ENCODE results near the gene CYP26A1.

The CYP26A1 gene

DNA sequence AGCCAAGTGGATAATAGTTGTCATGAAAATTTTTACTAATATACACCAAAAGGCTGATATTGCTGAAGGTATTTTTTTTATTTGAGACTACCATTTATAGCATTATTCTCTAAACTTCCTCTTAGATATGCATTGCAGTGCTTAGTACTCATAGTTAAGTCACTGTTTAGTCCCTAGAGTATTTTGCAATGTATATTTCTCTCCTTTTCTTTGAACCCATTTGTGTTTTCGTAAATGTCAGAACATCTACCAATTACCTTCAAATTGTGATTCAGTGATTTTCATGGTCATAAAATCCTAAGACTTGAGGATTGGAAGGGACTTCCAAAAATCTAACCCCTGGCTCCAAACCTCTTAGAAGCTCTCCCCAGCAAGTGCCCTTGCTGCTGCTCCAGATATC, 34.6 kb upstream of the CYP26A1 start:
- H4K20me1 ChIP-seq (ENCODE audit: insufficient read depth, low read length), result no peaks in the 10 kb centered on the region
- H3K9ac ChIP-seq (ENCODE audit: low read length), result no peak overlapping the region
- H3K4me2 ChIP-seq (ENCODE audit: low read length), result no peak overlapping the region
- H3K27me3 ChIP-seq (ENCODE audit: low read depth, low read length), result no peaks in the 10 kb centered on the region
- H3K4me3 ChIP-seq (ENCODE audit: low read length), result no peak overlapping the region
- H3K79me2 ChIP-seq (ENCODE audit: low read length), result no peaks in the 10 kb centered on the region
- peaks cover 21% of the 10 kb centered on the region for H3K4me1 ChIP-seq (ENCODE audit: low read length)
- TF ChIP-seq, protein P1, sequence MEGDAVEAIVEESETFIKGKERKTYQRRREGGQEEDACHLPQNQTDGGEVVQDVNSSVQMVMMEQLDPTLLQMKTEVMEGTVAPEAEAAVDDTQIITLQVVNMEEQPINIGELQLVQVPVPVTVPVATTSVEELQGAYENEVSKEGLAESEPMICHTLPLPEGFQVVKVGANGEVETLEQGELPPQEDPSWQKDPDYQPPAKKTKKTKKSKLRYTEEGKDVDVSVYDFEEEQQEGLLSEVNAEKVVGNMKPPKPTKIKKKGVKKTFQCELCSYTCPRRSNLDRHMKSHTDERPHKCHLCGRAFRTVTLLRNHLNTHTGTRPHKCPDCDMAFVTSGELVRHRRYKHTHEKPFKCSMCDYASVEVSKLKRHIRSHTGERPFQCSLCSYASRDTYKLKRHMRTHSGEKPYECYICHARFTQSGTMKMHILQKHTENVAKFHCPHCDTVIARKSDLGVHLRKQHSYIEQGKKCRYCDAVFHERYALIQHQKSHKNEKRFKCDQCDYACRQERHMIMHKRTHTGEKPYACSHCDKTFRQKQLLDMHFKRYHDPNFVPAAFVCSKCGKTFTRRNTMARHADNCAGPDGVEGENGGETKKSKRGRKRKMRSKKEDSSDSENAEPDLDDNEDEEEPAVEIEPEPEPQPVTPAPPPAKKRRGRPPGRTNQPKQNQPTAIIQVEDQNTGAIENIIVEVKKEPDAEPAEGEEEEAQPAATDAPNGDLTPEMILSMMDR (IDR thresholded peaks at IDR 0.05; ENCODE audit: low read depth, low read length), result no peak
- no peak for TF ChIP-seq EZH2phosphoT487 (IDR thresholded peaks at IDR 0.05; ENCODE audit: low read depth)
- H3K36me3 ChIP-seq (replicated peaks; ENCODE audit: low read depth, low read length), result no peaks in the 10 kb centered on the region
- H3K27ac ChIP-seq (ENCODE audit: low read length), result no peak overlapping the region
- H2AFZ ChIP-seq (ENCODE audit: low read depth, low read length), result no peak overlapping the region
- no peaks in the 10 kb centered on the region for H3K9me3 ChIP-seq (ENCODE audit: insufficient read depth, low read length)

DNA sequence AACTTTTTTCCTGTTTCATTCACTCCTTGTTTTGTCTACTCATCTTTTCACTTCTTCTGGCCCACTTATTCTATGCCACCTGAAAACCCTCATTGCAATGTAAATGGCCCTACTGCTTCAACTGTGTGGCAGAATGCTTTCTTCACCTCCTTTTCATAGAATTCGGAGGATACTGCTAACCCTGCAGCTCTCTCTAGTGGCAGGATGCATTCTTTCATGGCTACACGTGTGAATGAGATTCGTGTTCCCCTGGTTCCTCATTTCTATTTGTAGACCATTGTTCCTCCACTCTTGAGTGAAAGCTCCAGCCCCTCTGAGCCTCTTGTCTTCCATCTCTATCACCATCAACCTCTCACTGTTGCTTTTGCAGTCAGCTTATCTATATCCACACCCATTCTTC, 34.0 kb upstream of the CYP26A1 start:
- TF ChIP-seq, protein P1 (IDR thresholded peaks at IDR 0.05; ENCODE audit: low read depth, low read length), result peak; percentile 65
- TF ChIP-seq EZH2phosphoT487 (IDR thresholded peaks at IDR 0.05; ENCODE audit: low read depth), result no peak
- Histone ChIP-seq H3K27ac (ENCODE audit: low read length) (no peak overlapping the region), H3K4me2 (ENCODE audit: low read length) (no peak overlapping the region), H3K9ac (ENCODE audit: low read length) (no peak overlapping the region), H3K27me3 (ENCODE audit: low read depth, low read length) (no peaks in the 10 kb centered on the region), H3K4me3 (ENCODE audit: low read length) (no peak overlapping the region), H3K36me3 (replicated peaks; ENCODE audit: low read depth, low read length) (no peaks in the 10 kb centered on the region), H3K4me1 (ENCODE audit: low read length) (peaks cover 21% of the 10 kb centered on the region), H2AFZ (ENCODE audit: low read depth, low read length) (no peak overlapping the region), H4K20me1 (ENCODE audit: insufficient read depth, low read length) (no peaks in the 10 kb centered on the region), H3K79me2 (ENCODE audit: low read length) (no peaks in the 10 kb centered on the region), H3K9me3 (ENCODE audit: insufficient read depth, low read length) (no peaks in the 10 kb centered on the region)

DNA sequence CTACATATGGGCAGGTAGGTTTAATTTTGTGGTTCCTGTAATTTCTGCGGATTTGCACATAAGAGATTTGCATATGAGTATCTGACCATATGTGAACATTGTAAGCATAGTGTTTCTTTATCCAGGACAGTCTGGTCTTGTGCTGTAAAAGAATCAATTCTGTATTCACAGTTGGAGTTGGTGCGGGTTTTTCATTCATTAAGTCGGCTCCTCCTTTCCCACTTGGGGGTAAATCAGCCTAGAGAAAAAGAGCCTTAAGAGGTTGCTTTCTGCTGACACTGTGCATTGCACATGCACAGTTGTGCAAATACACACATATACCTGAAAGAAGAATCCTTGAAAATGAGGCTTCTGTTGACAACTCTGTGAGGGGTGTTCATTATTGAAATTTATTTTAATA, 19.2 kb upstream of the CYP26A1 start:
- no peaks in the 10 kb centered on the region for H3K27me3 ChIP-seq (ENCODE audit: low read depth, low read length)
- no peaks in the 10 kb centered on the region for H3K9me3 ChIP-seq (ENCODE audit: insufficient read depth, low read length)
- no peak overlapping the region for H3K4me2 ChIP-seq (ENCODE audit: low read length)
- no peak overlapping the region for H3K27ac ChIP-seq (ENCODE audit: low read length)
- no peaks in the 10 kb centered on the region for H3K79me2 ChIP-seq (ENCODE audit: low read length)
- H2AFZ ChIP-seq (ENCODE audit: low read depth, low read length), result no peak overlapping the region
- no peaks in the 10 kb centered on the region for H4K20me1 ChIP-seq (ENCODE audit: insufficient read depth, low read length)
- H3K4me3 ChIP-seq (ENCODE audit: low read length), result no peak overlapping the region
- no peak overlapping the region for H3K9ac ChIP-seq (ENCODE audit: low read length)
- TF ChIP-seq, protein P1 (IDR thresholded peaks at IDR 0.05; ENCODE audit: low read depth, low read length), result no peak
- no peak for TF ChIP-seq EZH2phosphoT487 (IDR thresholded peaks at IDR 0.05; ENCODE audit: low read depth)
- no peaks in the 10 kb centered on the region for H3K36me3 ChIP-seq (replicated peaks; ENCODE audit: low read depth, low read length)
- H3K4me1 ChIP-seq (ENCODE audit: low read length), result peaks cover 6% of the 10 kb centered on the region

- Histone ChIP-seq H3K4me2 (ENCODE audit: low read length) (no peak overlapping the region), H3K27me3 (ENCODE audit: low read depth, low read length) (no peaks in the 10 kb centered on the region), H3K9ac (ENCODE audit: low read length) (no peak overlapping the region), H3K9me3 (ENCODE audit: insufficient read depth, low read length) (no peaks in the 10 kb centered on the region), H3K4me3 (ENCODE audit: low read length) (no peak overlapping the region), H3K79me2 (ENCODE audit: low read length) (no peaks in the 10 kb centered on the region), H2AFZ (ENCODE audit: low read depth, low read length) (no peak overlapping the region), H3K4me1 (ENCODE audit: low read length) (peaks cover under 1% of the 10 kb centered on the region; the same call in 1 of the 2 replicates), H3K27ac (ENCODE audit: low read length) (no peak overlapping the region), H3K36me3 (replicated peaks; ENCODE audit: low read depth, low read length) (peaks cover 3% of the 10 kb centered on the region), H4K20me1 (ENCODE audit: insufficient read depth, low read length) (no peaks in the 10 kb centered on the region)
- TF ChIP-seq, protein P1 (IDR thresholded peaks at IDR 0.05; ENCODE audit: low read depth, low read length), result no peak
- no peak for TF ChIP-seq EZH2phosphoT487 (IDR thresholded peaks at IDR 0.05; ENCODE audit: low read depth)
Measured at GRCh38 chr10:93058139-93058538, 15.6 kb upstream of the CYP26A1 start.
